GM19238 (cell line): Measurements from ENCODE around the gene CLEC4D.
"Not testable (repeated sequence)": the region's sequence is repeated elsewhere in the genome, so short reads cannot be mapped to it uniquely, and the experiment has no call there.

Source experiments
- DNase-seq: peaks from one replicate; pipeline ENCODE4 v3.0.0; 2011; ENCODE audit warnings: low spot score; ENCODE audit not compliant: insufficient read length

CLEC4D gene

DNA sequence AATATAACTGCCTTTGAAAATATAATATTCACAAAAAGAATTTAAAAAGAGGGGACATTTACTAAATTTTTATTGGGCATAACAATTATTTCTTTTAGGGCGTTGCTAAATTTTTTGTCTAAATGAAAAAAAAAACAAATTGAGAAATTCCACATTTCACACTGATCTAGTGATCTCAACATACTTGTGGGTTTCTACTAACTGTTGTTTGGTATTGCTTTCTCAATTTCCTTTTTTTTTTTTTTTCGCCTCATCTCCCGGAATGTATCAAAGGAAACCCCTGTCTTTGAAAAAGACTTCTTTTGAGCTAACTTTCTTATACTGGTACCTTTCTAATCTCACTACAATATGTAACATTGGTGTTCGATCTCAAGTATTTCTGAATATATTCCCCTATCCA lies at the start of gene CLEC4D:
Gene CLEC4D (plus strand): TSS at position 248 of the 400 bp plus-strand sequence. CDS start 230 bp downstream, outside the sequence.
- DNase-seq, result no peak

DNA sequence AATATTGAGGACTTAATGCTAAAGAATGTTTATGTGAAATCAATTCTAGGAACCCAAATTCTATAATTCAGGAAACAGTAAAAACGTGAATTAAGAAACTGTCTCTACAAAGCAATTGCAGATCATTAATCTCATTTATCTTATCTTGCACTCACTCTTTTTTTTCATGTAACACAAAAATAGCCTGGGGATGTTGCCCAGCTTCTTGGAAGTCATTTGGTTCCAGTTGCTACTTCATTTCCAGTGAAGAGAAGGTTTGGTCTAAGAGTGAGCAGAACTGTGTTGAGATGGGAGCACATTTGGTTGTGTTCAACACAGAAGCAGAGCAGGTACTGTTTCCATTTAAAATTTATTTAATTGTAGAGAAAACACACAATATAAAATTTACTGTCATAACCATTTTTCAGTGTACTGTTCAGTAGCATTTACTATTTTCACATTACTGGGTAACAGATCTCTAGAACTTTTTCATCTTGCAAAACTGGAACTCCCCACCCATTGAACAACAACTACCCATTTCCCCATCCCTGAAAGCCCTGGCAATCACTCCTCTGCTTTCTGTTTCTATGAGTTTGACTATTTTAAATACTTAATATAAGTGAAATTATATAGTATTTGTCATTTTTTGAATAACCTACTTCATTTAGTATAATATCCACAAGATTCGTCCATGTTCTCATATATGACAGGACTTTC lies 47.9 kb upstream of the CLEC4D start:
- no peak for DNase-seq

DNA sequence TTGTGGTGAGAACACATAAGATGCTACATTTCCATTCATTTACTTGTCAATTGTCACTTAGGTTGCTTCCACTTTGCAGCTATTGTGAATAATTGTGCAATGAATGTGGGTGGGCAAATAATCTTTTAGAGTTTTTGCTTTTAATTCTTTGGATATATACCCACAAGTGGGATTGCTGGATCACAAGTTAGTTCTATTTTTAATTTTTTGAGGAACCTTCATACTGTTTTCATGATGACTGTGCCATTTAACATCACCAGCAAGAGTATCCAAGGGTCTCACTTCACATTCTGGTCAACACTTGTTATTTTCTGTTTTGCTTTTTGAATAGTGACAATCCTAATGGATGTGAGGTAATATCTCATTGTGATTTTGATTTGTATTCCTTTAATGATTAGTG lies 47.1 kb upstream of the CLEC4D start:
- no peak for DNase-seq

DNA sequence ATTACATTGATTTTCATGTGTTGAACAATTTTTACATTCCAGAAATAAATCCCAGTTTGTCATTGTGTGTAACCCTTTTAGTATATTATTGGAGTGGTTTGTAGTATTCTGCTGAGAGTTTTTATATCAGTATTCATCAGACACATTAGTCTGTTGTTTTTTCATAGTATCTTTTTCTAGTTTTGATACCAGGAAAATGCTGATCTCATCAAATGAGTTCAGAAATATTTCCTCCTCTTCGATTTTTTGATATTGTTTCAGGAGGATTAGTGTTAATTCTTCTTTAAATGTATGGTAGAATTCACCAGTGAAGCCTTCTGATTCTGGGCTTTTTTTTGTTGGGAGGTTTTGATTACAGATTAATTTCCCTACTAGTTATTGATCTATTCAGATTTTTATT lies 42.2 kb upstream of the CLEC4D start:
- DNase-seq, result no peak

DNA sequence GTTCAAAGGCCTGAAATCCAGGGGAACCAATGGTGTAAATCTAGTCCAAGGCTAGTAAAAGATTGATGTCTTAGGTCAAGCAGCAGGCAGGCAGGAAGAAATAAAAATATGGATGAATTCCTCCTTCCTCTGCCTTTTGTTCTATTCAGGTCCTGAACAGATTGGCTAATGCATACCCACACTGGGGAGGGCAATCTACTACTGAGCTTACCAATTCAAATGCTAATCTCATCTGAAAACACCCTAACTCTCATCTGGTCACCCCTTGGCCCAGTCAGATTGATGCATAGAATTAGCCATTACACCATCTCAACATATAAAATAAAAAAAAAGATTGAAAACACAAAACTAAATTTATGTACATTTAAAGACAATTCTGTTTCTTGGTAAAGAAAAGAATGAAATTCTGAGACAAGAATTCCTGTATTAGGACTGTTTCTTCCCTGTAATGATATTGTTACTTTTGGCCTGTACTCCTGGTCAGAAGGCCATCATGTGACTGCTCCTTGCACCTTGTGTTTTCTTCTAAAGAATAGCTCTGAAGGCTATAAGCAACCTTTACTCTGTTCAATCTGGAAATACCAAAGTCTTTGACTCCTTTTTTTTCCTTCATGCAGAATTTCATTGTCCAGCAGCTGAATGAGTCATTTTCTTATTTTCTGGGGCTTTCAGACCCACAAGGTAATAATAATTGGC lies 37.6 kb upstream of the CLEC4D start:
- no peak for DNase-seq

DNA sequence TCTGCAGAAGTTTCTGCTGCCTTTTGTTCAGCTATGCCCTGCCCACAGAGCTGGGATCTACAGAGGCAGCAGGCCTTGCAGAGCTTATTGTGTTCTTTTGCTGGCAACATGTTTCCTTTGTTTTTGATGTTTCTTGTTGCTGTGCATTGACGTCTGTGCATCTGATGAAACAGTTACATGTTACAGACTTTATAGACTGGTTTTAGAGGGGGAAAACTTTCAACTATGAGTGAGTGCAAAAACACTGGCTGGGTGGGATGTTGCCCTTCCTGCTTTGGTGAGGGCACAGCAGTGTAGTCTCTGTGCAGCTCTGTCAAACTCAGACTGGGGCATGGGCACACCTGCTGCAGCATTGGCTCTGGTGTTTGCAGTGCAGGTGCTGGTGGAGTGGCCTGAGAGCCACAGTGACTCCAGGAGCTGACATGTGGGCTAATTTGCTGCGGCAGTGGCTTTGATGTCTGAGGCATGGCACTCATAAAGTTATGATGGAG lies 30.7 kb upstream of the CLEC4D start:
- no peak for DNase-seq

DNA sequence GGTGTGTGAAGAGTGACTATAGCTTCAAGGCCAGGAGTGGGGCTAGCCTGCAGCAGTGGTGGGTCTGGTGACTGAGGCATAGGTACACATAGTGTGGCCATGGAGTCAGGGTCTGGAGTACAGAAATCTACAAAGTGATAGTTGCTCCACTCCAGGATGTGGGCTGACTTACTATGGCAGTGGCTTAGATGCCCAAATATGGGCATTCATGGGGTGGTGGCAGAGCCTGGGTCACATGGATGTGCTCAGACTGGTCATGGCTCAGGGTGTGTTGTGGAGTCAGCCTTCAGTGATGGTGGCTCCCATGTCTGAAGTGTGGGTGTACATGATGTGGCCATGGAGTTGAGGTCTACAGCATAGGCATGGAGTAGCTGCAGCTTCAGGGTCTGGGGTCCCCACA lies 30.2 kb upstream of the CLEC4D start:
- no peak for DNase-seq

DNA sequence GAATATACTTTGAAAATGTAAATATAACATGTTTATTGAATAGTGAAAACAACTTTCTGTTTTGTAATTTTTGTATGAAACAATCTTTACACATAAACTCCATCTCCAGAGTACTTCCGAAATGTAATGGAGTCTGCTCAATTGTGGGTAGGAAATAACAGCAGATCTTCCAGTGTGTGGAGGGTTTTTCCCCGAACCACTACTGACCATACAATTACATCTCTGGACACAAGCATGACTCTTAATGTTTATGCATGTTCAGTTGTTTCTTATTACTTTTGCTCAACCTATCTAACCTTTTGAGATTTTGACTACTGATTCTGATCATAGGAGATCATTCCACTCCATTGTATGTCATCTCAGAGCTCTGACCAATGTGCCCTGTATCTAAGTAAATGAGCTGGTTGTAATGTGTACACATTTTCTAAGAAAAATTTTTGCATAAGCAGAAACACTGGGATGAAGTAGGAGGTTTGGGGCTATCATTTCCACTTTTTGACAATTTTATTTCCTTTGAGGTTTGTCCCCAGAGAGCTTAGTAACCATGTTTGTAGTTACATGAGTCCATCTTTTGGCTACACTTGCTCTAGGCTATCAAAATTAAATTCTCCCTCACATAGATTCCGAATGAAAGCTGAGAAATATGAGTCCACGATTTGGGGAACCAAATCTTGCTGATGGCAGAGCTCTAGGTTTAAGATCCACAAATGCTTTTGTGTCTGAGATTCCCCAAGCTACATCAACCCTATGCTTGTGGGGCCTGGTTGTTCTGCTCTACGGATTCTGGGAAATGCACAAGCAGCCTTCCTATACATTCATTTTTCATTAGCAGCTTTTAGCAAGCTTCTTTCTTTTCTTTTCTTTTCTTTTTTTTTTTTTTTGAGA lies 21.4 kb upstream of the CLEC4D start:
- DNase-seq, result no peak

DNA sequence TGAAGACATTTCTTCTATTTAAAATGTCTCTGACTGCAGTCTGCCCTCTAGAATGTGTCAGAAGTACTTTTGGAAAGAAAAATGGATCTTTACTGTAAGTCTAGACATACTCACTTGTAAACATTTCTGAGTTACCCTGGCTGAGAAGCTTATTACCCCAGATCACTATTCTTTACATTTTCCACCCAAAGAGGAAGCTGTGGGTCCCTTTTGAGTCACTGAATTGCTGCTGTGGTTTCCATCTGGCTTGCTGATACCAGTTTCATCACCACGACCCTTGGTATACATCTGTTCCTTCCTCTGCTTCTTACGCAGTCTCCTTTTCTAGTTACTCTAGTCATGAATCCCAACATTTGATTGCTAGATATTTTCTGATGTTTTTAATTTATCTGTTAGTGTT lies 20.2 kb upstream of the CLEC4D start:
- DNase-seq, result peak; percentile 42

DNA sequence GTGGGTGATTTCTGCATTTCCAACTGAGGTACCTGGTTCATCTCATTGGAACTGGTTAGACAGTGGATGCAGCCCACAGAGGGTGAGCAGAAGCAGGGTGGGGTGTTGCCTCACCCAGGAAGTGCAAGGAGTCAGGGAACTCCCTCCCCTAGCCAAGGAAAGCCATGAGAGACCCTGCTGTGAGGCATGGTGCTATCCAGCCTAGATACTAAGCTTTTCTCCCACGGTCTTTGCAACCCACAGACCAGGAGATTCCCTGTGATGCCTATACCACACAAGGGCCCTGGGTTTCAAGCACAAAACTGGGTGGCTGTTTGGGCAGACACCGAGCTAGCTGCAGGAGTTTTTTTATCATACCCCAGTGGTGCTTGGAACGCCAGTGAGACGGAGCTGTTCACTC lies 17.6 kb upstream of the CLEC4D start:
- DNase-seq, result not testable (repeated sequence)

DNA sequence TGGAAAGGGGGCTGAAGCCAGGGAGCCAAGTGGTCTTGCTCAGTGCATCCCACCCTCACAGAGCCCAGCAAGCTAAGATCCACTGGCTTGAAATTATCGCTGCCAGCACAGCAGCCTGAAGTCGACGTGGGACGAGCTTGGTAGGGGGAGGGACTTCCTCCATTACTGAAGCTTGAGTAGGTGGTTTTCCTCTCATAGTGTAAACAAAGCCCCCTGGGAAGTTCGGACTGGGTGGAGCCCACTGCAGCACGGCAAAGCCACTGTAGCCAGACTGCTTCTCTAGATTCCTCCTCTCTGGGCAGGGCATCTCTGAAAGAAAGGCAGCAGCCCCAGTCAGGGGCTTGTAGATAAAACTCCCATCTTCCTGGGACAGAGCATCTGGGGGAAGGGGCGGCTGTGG lies 17.2 kb upstream of the CLEC4D start:
- not testable (repeated sequence) for DNase-seq

DNA sequence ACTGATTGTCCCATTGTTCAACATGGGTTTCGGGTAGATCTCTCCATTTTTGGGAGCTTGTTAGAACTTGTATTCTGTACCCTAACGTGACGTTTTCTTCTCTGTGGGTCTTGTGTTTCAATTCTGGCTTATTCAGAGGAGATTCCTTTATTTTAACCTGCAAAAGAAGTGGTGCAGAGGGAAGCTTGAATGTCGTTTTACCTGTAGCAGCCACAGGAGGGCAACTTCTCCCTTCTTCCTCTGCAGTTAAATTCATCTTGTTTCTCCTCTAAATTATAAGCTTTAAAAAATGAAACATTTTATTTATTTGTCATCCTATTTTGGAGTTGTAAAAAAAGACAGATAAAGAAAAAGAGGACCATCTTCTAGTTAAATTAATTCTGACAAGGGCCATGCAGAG lies 13.7 kb upstream of the CLEC4D start:
- DNase-seq, result no peak

DNA sequence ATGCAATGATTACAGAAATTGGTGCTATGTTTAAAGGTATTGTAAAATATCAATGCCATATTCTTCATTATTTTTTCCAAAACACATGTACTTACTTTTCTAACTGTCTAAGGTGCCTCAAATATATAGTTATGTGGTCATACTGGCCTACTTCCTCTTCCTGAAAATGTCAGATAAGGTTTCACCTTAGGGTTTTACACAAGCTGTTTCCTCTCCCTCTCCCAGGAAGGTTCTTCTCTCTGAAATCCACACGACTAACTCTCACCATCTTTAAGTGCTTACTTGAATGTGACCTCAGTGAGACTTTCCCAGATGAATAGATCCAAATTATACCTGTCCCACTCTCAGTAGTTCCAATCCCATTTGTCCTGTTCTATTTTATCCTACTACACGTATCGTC lies 11.6 kb upstream of the CLEC4D start:
- DNase-seq, result no peak

DNA sequence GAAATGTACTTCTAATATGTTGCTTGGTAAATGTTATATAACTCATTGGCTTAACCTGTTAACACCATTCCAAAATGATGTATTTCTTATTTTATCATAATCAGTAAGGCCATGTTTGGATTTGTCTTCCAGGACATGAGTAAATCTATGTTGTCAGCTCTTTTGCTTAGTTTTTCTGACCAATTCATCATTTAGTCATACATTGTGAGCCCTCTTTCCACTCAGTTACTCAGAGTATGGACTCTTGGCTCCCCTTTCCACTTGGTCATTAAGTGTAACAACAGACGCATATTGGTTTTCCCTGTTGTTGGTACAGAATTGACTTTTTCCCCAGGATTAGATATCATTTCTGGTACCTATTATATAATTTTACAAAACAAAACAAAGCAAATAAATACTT lies 9.0 kb upstream of the CLEC4D start:
- DNase-seq, result no peak

DNA sequence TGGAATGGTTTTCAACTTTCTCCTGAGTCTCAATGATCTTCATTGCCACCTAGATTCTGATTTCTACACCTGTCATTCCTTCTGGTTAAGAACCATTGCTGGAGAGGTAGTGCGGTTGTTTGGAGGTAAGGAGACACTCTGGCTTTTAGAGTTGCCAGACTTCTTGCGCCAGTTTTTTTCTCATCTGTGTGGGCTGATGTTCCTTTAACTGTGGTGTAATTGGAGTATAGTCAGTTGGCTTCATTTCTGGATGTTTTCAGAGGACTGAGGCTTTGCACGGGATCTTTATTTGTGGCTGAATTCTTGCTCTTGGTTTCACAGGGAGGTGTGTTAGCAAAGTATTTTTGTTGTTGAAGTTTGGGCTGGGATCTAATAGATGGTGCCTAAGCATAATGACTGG lies 5.7 kb upstream of the CLEC4D start:
- DNase-seq, result no peak

DNA sequence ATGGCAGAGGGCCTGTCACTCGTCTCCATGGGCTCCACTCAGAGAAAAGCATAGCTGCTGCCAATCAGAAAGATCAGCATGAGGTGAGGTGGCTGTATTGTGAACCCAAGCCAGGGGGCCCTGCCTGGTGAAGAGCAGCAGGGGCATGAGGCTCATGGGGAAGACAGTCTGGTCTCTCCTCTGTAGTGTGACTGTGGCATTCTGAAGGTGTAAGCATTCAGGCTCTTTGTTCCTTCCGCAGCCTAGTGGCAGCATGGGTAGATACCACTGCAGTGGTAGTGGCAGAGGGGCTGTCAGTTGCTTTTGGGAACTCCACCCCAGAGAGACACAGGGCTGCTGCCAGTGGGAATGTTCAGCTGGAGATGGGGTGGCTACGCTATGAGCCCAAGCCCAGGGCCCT lies 5.1 kb upstream of the CLEC4D start:
- no peak for DNase-seq

DNA sequence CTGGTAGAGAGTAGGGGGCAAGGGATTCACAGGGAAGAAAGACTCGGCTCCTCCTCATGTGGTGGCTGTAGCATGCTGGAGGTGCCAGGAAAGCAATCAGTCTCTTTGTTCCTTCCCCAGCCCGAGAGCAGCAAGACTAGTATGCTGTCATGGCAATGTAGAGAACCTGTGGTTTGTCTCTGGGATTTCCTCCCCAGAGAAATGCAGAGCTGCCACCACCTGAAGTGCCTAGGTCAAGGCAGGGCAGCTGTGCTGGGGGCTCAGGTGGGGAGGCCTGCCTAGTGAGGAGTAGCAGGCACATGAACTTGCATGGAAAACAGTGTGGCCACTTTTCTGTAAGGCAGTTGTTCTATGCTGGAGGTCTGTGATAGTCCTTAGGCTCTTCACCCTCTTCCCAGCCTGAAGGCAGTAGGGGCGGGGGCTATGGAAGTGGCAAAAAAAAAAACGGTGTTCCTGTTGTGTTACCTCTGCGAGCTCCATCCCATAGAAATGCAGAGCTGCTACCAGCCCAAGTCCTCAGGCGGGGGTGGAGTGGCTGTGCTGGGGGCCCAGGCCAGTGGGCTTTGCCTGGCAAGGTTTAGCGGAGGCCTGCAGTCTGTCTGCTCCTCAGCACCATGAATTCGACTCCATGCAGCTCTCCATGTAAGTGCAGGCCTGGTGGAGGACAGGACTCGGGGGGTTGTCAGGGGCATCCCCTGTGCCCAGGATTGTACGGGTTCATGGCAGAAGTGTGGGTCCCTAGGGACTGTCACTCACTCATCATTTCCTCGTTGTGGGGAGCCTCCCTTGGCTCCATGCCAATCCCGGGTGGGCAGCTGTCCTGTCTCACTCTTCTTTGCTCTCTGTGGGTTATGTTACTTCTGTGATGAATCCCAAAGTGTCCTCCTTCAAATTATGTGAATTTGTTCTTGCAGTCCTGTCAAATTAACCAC lies 4.1 kb upstream of the CLEC4D start:
- DNase-seq, result no peak

DNA sequence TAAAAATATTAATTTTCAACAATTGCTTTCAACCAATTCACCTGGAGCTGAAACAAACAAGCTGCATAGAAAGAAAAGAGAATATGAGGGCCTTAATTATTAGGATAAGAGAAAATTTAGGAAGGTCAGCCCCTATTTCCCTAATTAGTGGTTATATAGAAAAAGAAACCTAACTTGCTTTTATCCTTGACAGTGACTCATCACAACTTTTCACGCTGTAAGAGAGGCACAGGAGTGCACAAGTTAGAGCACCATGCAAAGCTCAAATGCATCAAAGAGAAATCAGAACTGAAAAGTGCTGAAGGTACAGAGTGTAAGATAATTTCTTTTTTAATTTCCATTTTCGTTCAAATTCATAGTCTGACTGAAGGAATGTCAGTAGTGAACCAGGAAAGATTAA lies 4.7 kb downstream of the CLEC4D start:
- DNase-seq, result no peak

DNA sequence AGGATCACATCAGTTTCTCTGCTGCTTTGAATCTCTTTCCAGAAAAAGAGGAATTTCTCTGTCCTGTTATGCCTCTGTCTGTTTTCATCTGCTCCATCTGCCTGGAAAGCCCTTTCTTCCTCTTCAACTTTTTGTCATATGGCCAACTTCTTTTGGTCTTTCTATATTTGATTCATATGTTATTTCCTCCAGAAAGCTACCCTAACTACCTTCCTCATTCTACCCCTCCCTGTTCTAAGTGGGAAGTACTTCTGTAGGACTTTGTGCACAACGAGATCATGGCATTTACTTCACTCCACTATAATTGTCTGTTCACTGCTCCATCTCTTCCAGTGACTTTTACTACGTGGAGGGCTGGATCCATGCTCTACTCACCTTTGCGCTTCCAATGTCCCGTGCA lies 5.9 kb downstream of the CLEC4D start:
- DNase-seq, result no peak

DNA sequence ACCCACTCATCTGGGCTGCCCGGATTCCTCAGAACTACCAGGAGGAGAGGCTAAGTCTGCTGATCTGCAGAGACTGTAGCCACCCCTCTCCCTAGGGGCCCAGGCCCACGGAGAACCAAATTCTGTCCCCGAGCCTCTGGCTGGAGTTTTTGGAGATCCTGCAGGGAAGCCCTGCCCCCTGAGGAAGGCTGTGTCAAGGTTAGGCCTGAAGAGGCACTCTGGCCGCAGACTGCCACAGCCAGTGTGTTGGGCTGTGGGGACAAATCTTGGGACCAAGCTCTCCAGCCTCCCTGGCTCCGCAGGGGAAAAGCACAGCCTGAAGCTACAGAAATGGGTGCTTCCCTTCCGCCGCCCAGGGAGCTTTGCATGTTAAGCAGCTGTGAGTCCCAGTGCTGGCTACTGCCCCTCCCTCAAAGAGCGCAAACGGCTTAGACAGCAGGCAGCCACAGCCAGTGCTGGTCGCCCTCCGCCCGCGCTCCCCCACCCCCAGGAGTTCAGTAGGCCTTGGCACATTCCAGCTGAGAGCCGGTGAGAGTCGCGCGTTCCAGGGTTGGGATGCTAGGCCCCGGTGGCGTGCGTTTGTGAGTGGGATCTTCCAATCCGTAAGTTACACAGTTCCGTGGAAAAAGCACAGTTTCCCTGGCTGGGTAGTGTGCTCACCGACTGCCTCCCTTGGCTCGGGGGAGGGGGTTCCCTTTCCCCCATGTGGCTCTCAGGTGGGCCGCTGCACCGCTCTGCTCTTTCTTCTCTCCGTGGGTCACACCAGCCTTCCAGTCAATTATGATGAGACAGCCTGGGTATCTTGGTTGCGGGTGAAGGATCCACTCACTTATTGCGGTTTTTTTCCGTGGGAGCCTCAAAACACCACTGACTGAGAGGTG lies 14.2 kb downstream of the CLEC4D start:
- DNase-seq, result no peak
